H1 (cell line): ENCODE measurements around the gene DNAL4. TPM values are rescaled to one million over a fixed set of nuclear protein-coding genes. Genes with fewer than 3 reads are reported as not detected.

Experiments used
- MAX ChIP-seq: IDR thresholded peaks from 2 replicates; pipeline ENCODE4 v1.6.1; 2012; ENCODE audit warnings: inconsistent platforms
- RBBP5 ChIP-seq: IDR thresholded peaks from 2 replicates; pipeline ENCODE4 v1.7.1; 2012; ENCODE audit warnings: low read depth, mild to moderate bottlenecking, inconsistent platforms, low read length, moderate library complexity, borderline replicate concordance
- SRF ChIP-seq: IDR thresholded peaks from 2 replicates; pipeline ENCODE4 v1.6.1; 2011; ENCODE audit warnings: mild to moderate bottlenecking, low read depth, low read length, moderate library complexity
- polyA plus RNA-seq, 7 experiments: library from polyadenylated mRNA; depleted of rRNA in 3 of 7; stranded (reverse) in 5 of 7; unstranded in 2 of 7; fragments of >200 nt in 5 of 7; fragments of 200-250 nt in 2 of 7; gene quantifications; 1 replicate in 5 of 7; 2 replicates in 1 of 7; 4 replicates in 1 of 7; pipeline versions ENCODE4 v1.2.1 to v1.2.3, GENCODE V29; 2011 to 2013; ENCODE audit warnings: missing spikeins in 2 of 7, mixed read lengths in 2 of 7
- total RNA-seq: library from RNA; stranded (reverse); fragmentation: NEBNext Ultra II Directional; extraction: Animal tissue kit (Norgen Biotek cat#: 25700); gene quantifications from 2 replicates; pipeline ENCODE4 v1.2.1, GENCODE V29; 2021

Gene DNAL4
- total and polyA plus RNA-seq, 2 of the 8 experiments (the other 6 are each of a cell fraction or from before 2014, with no cell fraction given): 8.8 to 14.0 TPM

- TF ChIP-seq RBBP5 (no peak), MAX (no peak), SRF (no peak)
Observed at GRCh38 chr22:38734421-38735100, 59.4 kb downstream of the DNAL4 start (continued).
